Hepatocyte (in vitro differentiated cells): ENCODE measurements around the gene CDH22. TPM values are rescaled to one million over a fixed set of nuclear protein-coding genes. Genes with fewer than 3 reads are reported as not detected.

ENCODE experiments used
- DNase-seq: peaks from one replicate; pipeline ENCODE4 v3.0.0-alpha.2; 2016; ENCODE audit warnings: low spot score
- H2AFZ ChIP-seq: fragments of 200-600 bp; sonication (generic); 2 replicates; pipeline ENCODE4 v1.6.0; 2016; ENCODE audit warnings: antibody characterized with exemption, mild to moderate bottlenecking
- H3K27ac ChIP-seq: fragments of 200-600 bp; sonication (generic); 2 replicates; pipeline ENCODE4 v1.5.1; 2016; ENCODE audit warnings: mild to moderate bottlenecking
- H3K27me3 ChIP-seq: fragments of 200-600 bp; sonication (generic); 2 replicates; pipeline ENCODE4 v1.6.1; 2016
- H3K36me3 ChIP-seq: fragments of 200-600 bp; sonication (generic); replicated peaks from 2 replicates; pipeline ENCODE4 v1.5.1; 2016; ENCODE audit warnings: low read depth; ENCODE audit not compliant: insufficient read depth
- H3K4me1 ChIP-seq: fragments of 200-600 bp; sonication (generic); 2 replicates; pipeline ENCODE4 v1.5.1; 2016; ENCODE audit warnings: mild to moderate bottlenecking, moderate library complexity; ENCODE audit not compliant: insufficient read depth
- H3K4me2 ChIP-seq: fragments of 200-600 bp; sonication (generic); 2 replicates; pipeline ENCODE4 v1.6.0; 2016
- H3K4me3 ChIP-seq: fragments of 200-600 bp; sonication (generic); 2 replicates; pipeline ENCODE4 v1.5.1; 2016; ENCODE audit warnings: mild to moderate bottlenecking
- H3K79me2 ChIP-seq: fragments of 200-600 bp; sonication (generic); 2 replicates; pipeline ENCODE4 v1.6.0; 2017; ENCODE audit warnings: mild to moderate bottlenecking
- H3K9me2 ChIP-seq: fragments of 200-600 bp; sonication (generic); replicated peaks from 2 replicates; pipeline ENCODE4 v1.6.0; 2017; ENCODE audit warnings: mild to moderate bottlenecking; ENCODE audit not compliant: insufficient read depth
- H3K9me3 ChIP-seq: fragments of 200-600 bp; sonication (generic); 2 replicates; pipeline ENCODE4 v1.5.1; 2016; ENCODE audit warnings: low read depth, mild to moderate bottlenecking
- H4K20me1 ChIP-seq: fragments of 200-600 bp; sonication (generic); 2 replicates; pipeline ENCODE4 v1.6.0; 2016; ENCODE audit warnings: mild to moderate bottlenecking; ENCODE audit not compliant: insufficient read depth, poor library complexity, severe bottlenecking
- EZH2 ChIP-seq: fragments of 200-600 bp; sonication (generic); IDR thresholded peaks from 2 replicates; pipeline ENCODE4 v1.6.1; 2016; ENCODE audit warnings: antibody characterized with exemption, mild to moderate bottlenecking, borderline replicate concordance
- EZH2phosphoT487 ChIP-seq: fragments of 200-600 bp; sonication (generic); IDR thresholded peaks from one replicate; pipeline ENCODE4 v1.6.1; 2018; ENCODE audit warnings: antibody characterized with exemption, mild to moderate bottlenecking, low read depth, moderate library complexity; ENCODE audit not compliant: unreplicated experiment, severe bottlenecking
- WGBS: methylation state at CpG from one replicate; pipeline ENCODE4 v1.1.6; 2016; ENCODE audit warnings: low lambda C conversion rate; ENCODE audit errors: missing lambda C conversion rate; 5-methylcytosine and 5-hydroxymethylcytosine counted together
- polyA plus RNA-seq: library from polyadenylated mRNA; unstranded; fragments of >200 nt; fragmentation: Nextera tagmentation; extraction: Ambion mirVana; gene quantifications from 2 replicates; pipeline ENCODE4 v1.2.1, GENCODE V29; 2016
- total RNA-seq: library from RNA; depleted of rRNA; stranded (reverse); fragments of >200 nt; gene quantifications from 2 replicates; pipeline ENCODE4 v1.2.3, GENCODE V29; 2014
- TF ChIP-seq, protein P1 (sequence below): fragments of 200-600 bp; sonication (generic); IDR thresholded peaks from 2 replicates; pipeline ENCODE4 v1.5.1; 2016; ENCODE audit warnings: antibody characterized with exemption, mild to moderate bottlenecking; ENCODE audit not compliant: poor library complexity

CDH22 gene
- total and polyA plus RNA-seq, 2 experiments from 2014 or later, result not detected

DNA sequence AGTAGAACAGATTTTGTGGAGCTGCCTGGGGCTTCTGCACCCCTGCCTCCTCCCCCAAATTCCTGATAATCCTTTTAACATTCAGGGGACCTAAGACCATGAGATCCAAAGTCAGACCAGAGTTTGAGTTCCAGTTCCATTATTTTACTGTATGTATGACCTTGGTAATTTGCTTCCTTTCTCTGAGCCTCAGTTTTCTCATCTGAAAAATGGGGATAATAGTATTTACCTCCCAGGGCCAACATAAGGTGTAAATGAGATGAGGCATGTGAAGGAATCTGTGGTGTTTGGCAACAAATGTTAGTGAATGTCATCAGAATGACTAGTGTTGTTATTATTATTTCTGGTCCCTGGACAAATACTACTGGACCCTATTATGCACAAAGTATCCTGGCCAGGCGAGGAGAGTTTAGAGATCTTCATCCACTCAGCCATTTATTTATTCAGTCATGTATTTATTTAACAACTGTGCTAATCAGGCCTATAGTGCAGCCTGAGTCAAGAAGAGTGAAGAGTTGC, 47.3 kb downstream of the CDH22 start:
- H3K4me1 ChIP-seq, result no peaks in the 10 kb centered on the region
- H3K27ac ChIP-seq, result no peak overlapping the region
- no peaks in the 10 kb centered on the region for H3K9me3 ChIP-seq
- no peak overlapping the region for H2AFZ ChIP-seq
- TF ChIP-seq EZH2 (no peak), EZH2phosphoT487 (no peak)
- TF ChIP-seq, protein P1, sequence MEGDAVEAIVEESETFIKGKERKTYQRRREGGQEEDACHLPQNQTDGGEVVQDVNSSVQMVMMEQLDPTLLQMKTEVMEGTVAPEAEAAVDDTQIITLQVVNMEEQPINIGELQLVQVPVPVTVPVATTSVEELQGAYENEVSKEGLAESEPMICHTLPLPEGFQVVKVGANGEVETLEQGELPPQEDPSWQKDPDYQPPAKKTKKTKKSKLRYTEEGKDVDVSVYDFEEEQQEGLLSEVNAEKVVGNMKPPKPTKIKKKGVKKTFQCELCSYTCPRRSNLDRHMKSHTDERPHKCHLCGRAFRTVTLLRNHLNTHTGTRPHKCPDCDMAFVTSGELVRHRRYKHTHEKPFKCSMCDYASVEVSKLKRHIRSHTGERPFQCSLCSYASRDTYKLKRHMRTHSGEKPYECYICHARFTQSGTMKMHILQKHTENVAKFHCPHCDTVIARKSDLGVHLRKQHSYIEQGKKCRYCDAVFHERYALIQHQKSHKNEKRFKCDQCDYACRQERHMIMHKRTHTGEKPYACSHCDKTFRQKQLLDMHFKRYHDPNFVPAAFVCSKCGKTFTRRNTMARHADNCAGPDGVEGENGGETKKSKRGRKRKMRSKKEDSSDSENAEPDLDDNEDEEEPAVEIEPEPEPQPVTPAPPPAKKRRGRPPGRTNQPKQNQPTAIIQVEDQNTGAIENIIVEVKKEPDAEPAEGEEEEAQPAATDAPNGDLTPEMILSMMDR, result no peak
- H3K36me3 ChIP-seq, result no peaks in the 10 kb centered on the region
- H3K4me2 ChIP-seq, result no peak overlapping the region
- H3K79me2 ChIP-seq, result no peaks in the 10 kb centered on the region
- H3K27me3 ChIP-seq, result peaks cover 15% of the 10 kb centered on the region
- no peak for DNase-seq
- 71% methylated on average over 1 of the region's 1 CpG for WGBS
- no peak overlapping the region for H3K4me3 ChIP-seq
- no peaks in the 10 kb centered on the region for H4K20me1 ChIP-seq
- no peaks in the 10 kb centered on the region for H3K9me2 ChIP-seq

GRCh38 chr20:46260480-46260879, 47.8 kb downstream of the CDH22 start:
- Histone ChIP-seq H3K4me1 (no peaks in the 10 kb centered on the region), H3K9me3 (no peaks in the 10 kb centered on the region), H3K27ac (no peak overlapping the region), H3K9me2 (no peaks in the 10 kb centered on the region), H4K20me1 (no peaks in the 10 kb centered on the region), H3K27me3 (peaks cover 15% of the 10 kb centered on the region), H3K36me3 (no peaks in the 10 kb centered on the region), H3K4me3 (no peak overlapping the region), H3K79me2 (no peaks in the 10 kb centered on the region), H2AFZ (no peak overlapping the region), H3K4me2 (no peak overlapping the region)
- 89% methylated on average over 3 of the region's 3 CpGs for WGBS
- no peak for DNase-seq
- TF ChIP-seq, protein P1, result no peak
- TF ChIP-seq EZH2phosphoT487 (no peak), EZH2 (no peak)

- no peak overlapping the region for H3K4me2 ChIP-seq
- H2AFZ ChIP-seq, result no peak overlapping the region
- TF ChIP-seq, protein P1, result no peak
- TF ChIP-seq EZH2phosphoT487 (no peak), EZH2 (no peak)
- WGBS, result 91% methylated on average over 1 of the region's 1 CpG
- H4K20me1 ChIP-seq, result no peaks in the 10 kb centered on the region
- H3K79me2 ChIP-seq, result no peaks in the 10 kb centered on the region
- no peak overlapping the region for H3K27ac ChIP-seq
- no peaks in the 10 kb centered on the region for H3K9me3 ChIP-seq
- H3K27me3 ChIP-seq, result peaks cover 15% of the 10 kb centered on the region
- H3K36me3 ChIP-seq, result no peaks in the 10 kb centered on the region
- no peaks in the 10 kb centered on the region for H3K9me2 ChIP-seq
- H3K4me3 ChIP-seq, result no peak overlapping the region
- H3K4me1 ChIP-seq, result no peaks in the 10 kb centered on the region
- no peak for DNase-seq
Observed at GRCh38 chr20:46259260-46259859, 48.9 kb downstream of the CDH22 start.
